ENCODE measurements around the gene CZIB.
A peak's percentile ranks its signal among the peaks of the same experiment; 100 is the strongest.
"Not testable (repeated sequence)": the region's sequence is repeated elsewhere in the genome, so short reads cannot be mapped to it uniquely, and the experiment has no call there.

CZIB gene

GRCh38 chr1:53188099-53188498, 32.3 kb downstream of the CZIB start:
- DNase-seq (ENCODE audit: low spot score) = no peak

- DNase-seq (ENCODE audit: low spot score) = no peak
These were observed 33.0 kb downstream of the CZIB start for GRCh38 chr1:53187401-53187800.

- no peak for DNase-seq (ENCODE audit: low spot score)
These were observed 33.9 kb downstream of the CZIB start for GRCh38 chr1:53186533-53186932.

- DNase-seq (ENCODE audit: low spot score) = not testable (repeated sequence)
These were observed 34.5 kb downstream of the CZIB start for GRCh38 chr1:53185955-53186297.

- DNase-seq (ENCODE audit: low spot score) = peak; percentile 43
These were observed 37.1 kb downstream of the CZIB start for GRCh38 chr1:53183095-53183990.

- DNase-seq (ENCODE audit: low spot score) = no peak
These were observed 37.7 kb downstream of the CZIB start for GRCh38 chr1:53182716-53183094.

GRCh38 chr1:53182111-53182593, 38.3 kb downstream of the CZIB start:
- peak; percentile 72 for DNase-seq (ENCODE audit: low spot score)

- DNase-seq (ENCODE audit: low spot score) = no peak
These were observed 39.5 kb downstream of the CZIB start for GRCh38 chr1:53180951-53181350.

- DNase-seq (ENCODE audit: low spot score) = no peak
These were observed 40.2 kb downstream of the CZIB start for GRCh38 chr1:53180226-53180625.

GRCh38 chr1:53176452-53177208, 43.8 kb downstream of the CZIB start:
- DNase-seq (ENCODE audit: low spot score) = peak; percentile 34

GRCh38 chr1:53174971-53175913, 45.2 kb downstream of the CZIB start:
- peak; percentile 51 for DNase-seq (ENCODE audit: low spot score)

GRCh38 chr1:53172426-53173128, 47.9 kb downstream of the CZIB start:
- DNase-seq (ENCODE audit: low spot score) = peak; percentile 83

GRCh38 chr1:53166912-53167311, 53.5 kb downstream of the CZIB start:
- DNase-seq (ENCODE audit: low spot score) = peak; percentile 49

GRCh38 chr1:53166366-53166765, 54.1 kb downstream of the CZIB start:
- DNase-seq (ENCODE audit: low spot score) = no peak

GRCh38 chr1:53165408-53165961, 54.9 kb downstream of the CZIB start:
- peak; percentile 34 for DNase-seq (ENCODE audit: low spot score)

All from AG20443 (cell line).